ENCODE data around the gene ZKSCAN3. TPM values are rescaled to one million over a fixed set of nuclear protein-coding genes. Genes with fewer than 3 reads are reported as not detected.

The ZKSCAN3 gene
- total RNA-seq (2022; extraction: Qiagen RNA extraction; ENCODE audit: low read depth) = 1.3 to 2.0 TPM (median 1.8 TPM) in 5 replicates

DNA sequence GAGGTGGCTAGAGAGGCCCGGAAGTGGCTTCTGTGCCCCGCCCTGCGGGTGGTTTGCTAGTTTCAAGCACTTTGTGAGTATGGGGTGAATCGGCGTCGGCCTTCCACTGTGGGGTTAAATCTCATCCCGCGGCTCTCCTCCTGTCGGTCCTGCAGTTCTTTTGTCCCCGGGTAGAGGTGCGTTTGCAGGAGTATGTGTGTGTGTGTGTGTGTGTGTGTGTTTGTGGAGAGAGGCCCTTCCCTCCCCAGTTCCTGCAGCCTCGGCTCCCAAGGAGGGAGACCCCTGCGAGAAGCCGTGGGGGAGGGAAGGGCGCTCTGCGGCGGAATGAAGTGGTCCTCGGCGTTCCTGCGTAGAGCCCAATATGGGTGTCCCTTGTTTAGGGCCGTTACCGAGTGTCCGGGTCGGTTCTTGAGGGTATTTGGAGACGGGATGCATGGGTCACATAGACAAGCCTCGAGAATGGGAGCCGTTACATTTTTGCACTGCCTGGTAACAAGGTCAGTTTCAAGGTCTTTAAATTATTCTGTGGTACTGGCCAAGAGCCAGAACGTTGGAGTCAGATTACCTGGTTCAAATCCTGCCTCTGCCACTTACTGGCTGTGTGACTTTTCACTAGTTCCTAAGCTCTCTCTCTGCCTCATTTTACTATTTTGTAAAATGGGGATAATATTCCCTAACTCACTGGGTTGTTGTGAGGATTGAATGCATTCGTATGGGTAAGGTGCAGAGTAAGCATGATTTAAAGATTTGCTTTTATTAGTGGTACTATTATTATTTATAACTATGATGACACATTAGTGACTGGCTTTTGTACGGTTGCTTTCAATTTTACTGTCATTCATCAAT is at the start of gene ZKSCAN3:
ZKSCAN3 (plus strand) TSS at position 56 of the 846 bp plus-strand sequence. CDS start 9,640 bp downstream, outside the sequence.

DNA sequence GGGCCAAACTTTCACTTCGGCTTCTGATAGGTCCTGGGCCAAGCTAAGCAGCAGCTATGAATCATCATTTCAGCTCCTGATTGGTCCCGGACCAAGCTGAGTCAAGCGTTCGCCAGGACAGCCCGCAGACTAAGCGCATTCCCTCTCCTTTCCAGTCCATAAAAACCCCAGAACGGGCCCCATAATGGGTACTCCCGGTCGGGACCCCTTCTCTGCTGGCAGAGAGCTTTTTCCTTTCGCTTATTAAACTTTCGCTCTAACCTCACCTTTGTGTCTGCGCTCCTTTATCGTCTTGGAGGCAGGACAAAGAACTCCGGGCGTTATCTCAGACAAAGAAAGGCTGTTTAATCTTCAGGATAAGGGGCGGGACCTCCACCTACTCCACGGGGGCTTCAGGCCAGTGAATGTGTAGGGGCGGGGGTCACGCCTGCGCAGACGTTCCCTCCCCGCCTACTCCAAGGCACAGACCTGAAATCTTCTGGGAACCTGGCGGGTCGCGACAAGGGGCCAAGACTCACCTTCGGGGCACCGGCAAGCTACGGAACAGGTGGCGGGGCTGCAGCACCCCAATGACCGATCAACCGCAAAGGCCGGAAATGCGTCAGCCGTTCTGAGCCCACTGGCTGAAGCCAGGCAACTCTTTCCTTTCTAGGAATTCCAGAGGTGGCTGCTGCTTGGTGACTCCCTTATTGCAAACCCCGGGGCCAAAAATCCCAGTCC is 14.0 kb upstream of the ZKSCAN3 start, which contains the start of gene ZSCAN31:
ZSCAN31 (minus strand) TSS at position 585 of the 720 bp plus-strand sequence. CDS start 6,465 bp downstream, outside the sequence.

GRCh38 chr6:28399350-28400121 is 49.8 kb downstream of the ZKSCAN3 start, which contains the start of gene ZSCAN12:
TSS of gene ZSCAN12 (minus strand) at chr6:28399747. CDS start at chr6:28398405, 1,342 bp downstream.

Other genes starting within 250 kb of the ZKSCAN3 start
- gene ZSCAN16, start 225.3 kb upstream of the ZKSCAN3 start, total RNA-seq (2022; extraction: Qiagen RNA extraction; ENCODE audit: low read depth) = 4.0 to 4.8 TPM (median 4.2 TPM) in 5 replicates
- gene ZKSCAN8, start 208.1 kb upstream of the ZKSCAN3 start, total RNA-seq (2022; extraction: Qiagen RNA extraction; ENCODE audit: low read depth) = 4.6 to 7.3 TPM (median 6.5 TPM) in 5 replicates
- 7.1 to 8.7 TPM (median 7.9 TPM) in 5 replicates for gene ZSCAN9, start 124.7 kb upstream of the ZKSCAN3 start, total RNA-seq (2022; extraction: Qiagen RNA extraction; ENCODE audit: low read depth)
- gene ZKSCAN4, start 97.7 kb upstream of the ZKSCAN3 start, total RNA-seq (2022; extraction: Qiagen RNA extraction; ENCODE audit: low read depth) = 2.3 to 2.7 TPM (median 2.7 TPM) in 5 replicates
- gene NKAPL, start 90.7 kb upstream of the ZKSCAN3 start, total RNA-seq (2022; extraction: Qiagen RNA extraction; ENCODE audit: low read depth) = not detected in 5 replicates
- 5.0 to 7.7 TPM (median 6.5 TPM) in 5 replicates for gene ZSCAN26, start 82.8 kb upstream of the ZKSCAN3 start, total RNA-seq (2022; extraction: Qiagen RNA extraction; ENCODE audit: low read depth)
- gene PGBD1, start 68.4 kb upstream of the ZKSCAN3 start, total RNA-seq (2022; extraction: Qiagen RNA extraction; ENCODE audit: low read depth) = 3.9 to 5.8 TPM (median 5.0 TPM) in 5 replicates
- 1.6 to 2.8 TPM (median 2.2 TPM) in 5 replicates for gene ZSCAN31, start 13.8 kb upstream of the ZKSCAN3 start, total RNA-seq (2022; extraction: Qiagen RNA extraction; ENCODE audit: low read depth)
- gene ZSCAN12, start 49.8 kb downstream of the ZKSCAN3 start, total RNA-seq (2022; extraction: Qiagen RNA extraction; ENCODE audit: low read depth) = 1.5 to 1.9 TPM (median 1.8 TPM) in 5 replicates
- gene ZSCAN23, start 93.5 kb downstream of the ZKSCAN3 start, total RNA-seq (2022; extraction: Qiagen RNA extraction; ENCODE audit: low read depth) = not detected in 5 replicates
- not detected in 5 replicates for gene GPX6, start 165.8 kb downstream of the ZKSCAN3 start, total RNA-seq (2022; extraction: Qiagen RNA extraction; ENCODE audit: low read depth)
- not detected in 5 replicates for gene GPX5, start 175.9 kb downstream of the ZKSCAN3 start, total RNA-seq (2022; extraction: Qiagen RNA extraction; ENCODE audit: low read depth)